Kidney capillary endothelial cell (primary cell): ENCODE results near the gene RNFT2.

Experiments
- DNase-seq: peaks from one replicate; pipeline ENCODE4 v3.0.0-alpha.2; 2018; ENCODE audit warnings: low spot score

The RNFT2 gene

GRCh38 chr12:116737774-116738657, at the start of gene RNFT2, which contains the start of gene SPRING1:
RNFT2 (plus strand) TSS chr12:116738315; CDS start chr12:116740498, 2,183 bp downstream.
SPRING1 (minus strand) TSS chr12:116738069; CDS start chr12:116737900, 169 bp downstream.
- peak; percentile 98 for DNase-seq

- DNase-seq, result no peak
Measured at GRCh38 chr12:116689521-116689920, 48.6 kb upstream of the RNFT2 start.

GRCh38 chr12:116689979-116690744, 48.0 kb upstream of the RNFT2 start:
- no peak for DNase-seq

GRCh38 chr12:116691205-116691604, 46.9 kb upstream of the RNFT2 start:
- no peak for DNase-seq

GRCh38 chr12:116691636-116692035, 46.5 kb upstream of the RNFT2 start:
- DNase-seq, result no peak

- DNase-seq, result no peak
Measured at GRCh38 chr12:116692605-116693004, 45.5 kb upstream of the RNFT2 start.

GRCh38 chr12:116693286-116694227, 44.6 kb upstream of the RNFT2 start:
- DNase-seq, result no peak

- DNase-seq, result no peak
Measured at GRCh38 chr12:116694653-116695463, 43.3 kb upstream of the RNFT2 start.

- no peak for DNase-seq
Measured at GRCh38 chr12:116695464-116695725, 42.7 kb upstream of the RNFT2 start.

- DNase-seq, result no peak
Measured at GRCh38 chr12:116697305-116697704, 40.8 kb upstream of the RNFT2 start.

GRCh38 chr12:116697716-116698115, 40.4 kb upstream of the RNFT2 start:
- no peak for DNase-seq

GRCh38 chr12:116698116-116698515, 40.0 kb upstream of the RNFT2 start:
- DNase-seq, result no peak

GRCh38 chr12:116698554-116699075, 39.5 kb upstream of the RNFT2 start:
- no peak for DNase-seq

- no peak for DNase-seq
Measured at GRCh38 chr12:116700066-116700465, 38.0 kb upstream of the RNFT2 start.

GRCh38 chr12:116701432-116701831, 36.7 kb upstream of the RNFT2 start:
- DNase-seq, result no peak

- DNase-seq, result peak; percentile 34
Measured at GRCh38 chr12:116703214-116703795, 34.8 kb upstream of the RNFT2 start.

- no peak for DNase-seq
Measured at GRCh38 chr12:116707751-116708150, 30.4 kb upstream of the RNFT2 start.

GRCh38 chr12:116708826-116709756, 29.0 kb upstream of the RNFT2 start:
- peak; percentile 33 for DNase-seq

- DNase-seq, result no peak
Measured at GRCh38 chr12:116709768-116710167, 28.3 kb upstream of the RNFT2 start.
